Small intestine (tissue), 7 donors: ENCODE measurements around the gene LCN2. TPM values are rescaled to one million over a fixed set of nuclear protein-coding genes. Genes with fewer than 3 reads are reported as not detected.
"Not testable (repeated sequence)": the region's sequence is repeated elsewhere in the genome, so short reads cannot be mapped to it uniquely, and the experiment has no call there.

ENCODE experiments used
- DNase-seq, 2 donors: peaks; one replicate each; pipeline versions ENCODE4 v3.0.0 to v3.0.0-alpha.2; 2013
- FAIRE-seq: peaks from 2 replicates; lab custom pipeline; 2012; peaks lifted over from hg19 to GRCh38; lab: Jason Lieb, UNC
- H3K27ac ChIP-seq, 3 donors: one replicate each; pipeline ENCODE4 v1.5.1; 2013; ENCODE audit warnings: low read length in 2 of 3, mild to moderate bottlenecking in 2 of 3, control low read depth in 1 of 3, inconsistent platforms in 1 of 3, low read depth in 1 of 3, moderate library complexity in 1 of 3
- H3K27me3 ChIP-seq, 3 donors: one replicate each; pipeline ENCODE4 v1.6.1; 2013; ENCODE audit warnings: low read length in 3 of 3, inconsistent platforms in 1 of 3; ENCODE audit not compliant: control insufficient read depth in 3 of 3, insufficient read depth in 3 of 3
- H3K36me3 ChIP-seq, 3 donors: one replicate each; pipeline ENCODE4 v1.6.1; 2013; ENCODE audit warnings: low read length in 3 of 3, inconsistent platforms in 1 of 3, low read depth in 1 of 3, mild to moderate bottlenecking in 1 of 3, moderate library complexity in 1 of 3; ENCODE audit not compliant: control insufficient read depth in 3 of 3, insufficient read depth in 2 of 3
- H3K4me1 ChIP-seq, 3 donors: one replicate each; pipeline ENCODE4 v1.6.1; 2013; ENCODE audit warnings: low read length in 2 of 3, inconsistent platforms in 1 of 3, low read depth in 1 of 3, mild to moderate bottlenecking in 1 of 3, moderate library complexity in 1 of 3; ENCODE audit not compliant: control insufficient read depth in 3 of 3, insufficient read depth in 2 of 3
- H3K4me3 ChIP-seq, 3 donors: one replicate each; pipeline ENCODE4 v1.5.1; 2013; ENCODE audit warnings: low read length in 3 of 3, control low read depth in 1 of 3, inconsistent platforms in 1 of 3, low read depth in 1 of 3, mild to moderate bottlenecking in 1 of 3, moderate library complexity in 1 of 3
- H3K9me3 ChIP-seq, 2 donors: one replicate each; pipeline ENCODE4 v1.6.1; 2013; ENCODE audit warnings: low read depth in 1 of 2, low read length in 1 of 2; ENCODE audit not compliant: control insufficient read depth in 2 of 2, insufficient read depth in 1 of 2
- WGBS, 3 donors: extraction: QIAGEN DNeasy Blood & Tissue Kit; methylation state at CpG; one replicate each; pipeline ENCODE4 v1.1.7; 2013; 5-methylcytosine and 5-hydroxymethylcytosine counted together
- polyA plus RNA-seq, 4 donors: library from polyadenylated mRNA; stranded (reverse) in 3 of 4; unstranded in 1 of 4; fragments of 200-250 nt in 3 of 4; fragments of 120-200 nt in 1 of 4; gene quantifications; one replicate each; pipeline versions ENCODE4 v1.2.1 to v1.2.3, GENCODE V29; 2013
- donor health status: healthy with polysubstance abuse.
- donor health status: control.
- donor health status: control.
- donor health status: Bipolar disorder and iron deficiency.
- donor health status: healthy.

LCN2 gene
- polyA plus RNA-seq, 4 donors = 1.6 to 582 (median 3.7) TPM

- Histone ChIP-seq H3K36me3 (peaks cover 18 to 80% (median 27%) of the 10 kb centered on the region in 3 donors), H3K9me3 (peaks cover 0 to 4% of the 10 kb centered on the region in 2 donors), H3K4me1 (no peaks in the 10 kb centered on the region), H3K27me3 (no peaks in the 10 kb centered on the region), H3K27ac (no peak overlapping the region), H3K4me3 (no peak overlapping the region)
- 74 to 83% (median 81%) methylated on average over 4 of the region's 4 CpGs for WGBS, 3 donors
- FAIRE-seq (no peak), DNase-seq (no peak)
Observed at GRCh38 chr9:128174062-128174461, 24.8 kb downstream of the LCN2 start.

GRCh38 chr9:128175102-128175563 is 25.9 kb downstream of the LCN2 start:
- WGBS, 3 donors = 77 to 81% (median 78%) methylated on average over 8 of the region's 8 CpGs
- H3K4me1 ChIP-seq = no peaks in the 10 kb centered on the region
- peak overlapping the region in 1 of 3 donors; percentile 40 for H3K27ac ChIP-seq
- peaks cover 0 to 7% of the 10 kb centered on the region in 2 donors for H3K9me3 ChIP-seq
- H3K36me3 ChIP-seq = peaks cover 14 to 81% (median 25%) of the 10 kb centered on the region in 3 donors
- no peak overlapping the region for H3K4me3 ChIP-seq
- DNase-seq = no peak
- H3K27me3 ChIP-seq = no peaks in the 10 kb centered on the region
- no peak for FAIRE-seq

GRCh38 chr9:128175726-128176125 is 26.5 kb downstream of the LCN2 start:
- Histone ChIP-seq H3K27ac (peak overlapping the region in 1 of 3 donors; percentile 43), H3K4me1 (no peaks in the 10 kb centered on the region), H3K4me3 (no peak overlapping the region), H3K36me3 (peaks cover 20 to 83% (median 30%) of the 10 kb centered on the region in 3 donors), H3K27me3 (no peaks in the 10 kb centered on the region), H3K9me3 (peaks cover 0 to 7% of the 10 kb centered on the region in 2 donors)
- 91 to 96% (median 92%) methylated on average over 2 of the region's 2 CpGs for WGBS, 3 donors
- FAIRE-seq (no peak), DNase-seq (no peak)

GRCh38 chr9:128178806-128179431 is 29.7 kb downstream of the LCN2 start:
- H3K27ac ChIP-seq = no peak overlapping the region
- no peaks in the 10 kb centered on the region for H3K4me1 ChIP-seq
- DNase-seq (no peak), FAIRE-seq (no peak)
- peaks cover 0 to 7% of the 10 kb centered on the region in 2 donors for H3K9me3 ChIP-seq
- H3K27me3 ChIP-seq = no peaks in the 10 kb centered on the region
- 97 to 100% (median 97%) methylated on average over 11 of the region's 11 CpGs for WGBS, 3 donors
- H3K36me3 ChIP-seq = peaks cover 20 to 87% (median 30%) of the 10 kb centered on the region in 3 donors
- H3K4me3 ChIP-seq = no peak overlapping the region

- no peak overlapping the region for H3K27ac ChIP-seq
- H3K4me1 ChIP-seq = no peaks in the 10 kb centered on the region
- WGBS, 3 donors = 96 to 99% (median 98%) methylated on average over 8 of the region's 8 CpGs
- no peak for DNase-seq
- peaks cover 0 to 7% of the 10 kb centered on the region in 2 donors for H3K9me3 ChIP-seq
- H3K36me3 ChIP-seq = peaks cover 18 to 85% (median 29%) of the 10 kb centered on the region in 3 donors
- no peak for FAIRE-seq
- H3K4me3 ChIP-seq = no peak overlapping the region
- no peaks in the 10 kb centered on the region for H3K27me3 ChIP-seq
Observed at GRCh38 chr9:128180001-128180400, 30.7 kb downstream of the LCN2 start.

- H3K36me3 ChIP-seq = peaks cover 18 to 87% (median 29%) of the 10 kb centered on the region in 3 donors
- FAIRE-seq (no peak), DNase-seq (no peak)
- H3K4me1 ChIP-seq = no peaks in the 10 kb centered on the region
- WGBS, 3 donors = 95 to 99% (median 96%) methylated on average over 8 of the region's 8 CpGs
- no peak overlapping the region for H3K27ac ChIP-seq
- no peaks in the 10 kb centered on the region for H3K27me3 ChIP-seq
- H3K4me3 ChIP-seq = no peak overlapping the region
- peaks cover 0 to 7% of the 10 kb centered on the region in 2 donors for H3K9me3 ChIP-seq
Observed at GRCh38 chr9:128180447-128180846, 31.2 kb downstream of the LCN2 start.

- not testable (repeated sequence) for H3K27me3 ChIP-seq, H3K27ac ChIP-seq, DNase-seq, FAIRE-seq, H3K4me1 ChIP-seq, H3K9me3 ChIP-seq, H3K4me3 ChIP-seq
- 59 to 93% (median 70%) methylated on average over 10 to 12 of the region's 12 CpGs for WGBS, 3 donors
- peaks cover 18 to 87% (median 25%) of the 10 kb centered on the region in 3 donors for H3K36me3 ChIP-seq
Observed at GRCh38 chr9:128181480-128181879, 32.2 kb downstream of the LCN2 start.

- FAIRE-seq (no peak), DNase-seq (no peak)
- H3K36me3 ChIP-seq = peaks cover 16 to 80% (median 23%) of the 10 kb centered on the region in 3 donors
- H3K9me3 ChIP-seq = peaks cover 0 to 7% of the 10 kb centered on the region in 2 donors
- no peaks in the 10 kb centered on the region for H3K27me3 ChIP-seq
- 92 to 95% (median 95%) methylated on average over 12 of the region's 12 CpGs for WGBS, 3 donors
- no peak overlapping the region for H3K27ac ChIP-seq
- no peaks in the 10 kb centered on the region for H3K4me1 ChIP-seq
- no peak overlapping the region for H3K4me3 ChIP-seq
Observed at GRCh38 chr9:128182893-128183588, 33.8 kb downstream of the LCN2 start.
